ENCODE results near the gene THAP5.

The THAP5 gene, protein sequence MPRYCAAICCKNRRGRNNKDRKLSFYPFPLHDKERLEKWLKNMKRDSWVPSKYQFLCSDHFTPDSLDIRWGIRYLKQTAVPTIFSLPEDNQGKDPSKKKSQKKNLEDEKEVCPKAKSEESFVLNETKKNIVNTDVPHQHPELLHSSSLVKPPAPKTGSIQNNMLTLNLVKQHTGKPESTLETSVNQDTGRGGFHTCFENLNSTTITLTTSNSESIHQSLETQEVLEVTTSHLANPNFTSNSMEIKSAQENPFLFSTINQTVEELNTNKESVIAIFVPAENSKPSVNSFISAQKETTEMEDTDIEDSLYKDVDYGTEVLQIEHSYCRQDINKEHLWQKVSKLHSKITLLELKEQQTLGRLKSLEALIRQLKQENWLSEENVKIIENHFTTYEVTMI

DNA sequence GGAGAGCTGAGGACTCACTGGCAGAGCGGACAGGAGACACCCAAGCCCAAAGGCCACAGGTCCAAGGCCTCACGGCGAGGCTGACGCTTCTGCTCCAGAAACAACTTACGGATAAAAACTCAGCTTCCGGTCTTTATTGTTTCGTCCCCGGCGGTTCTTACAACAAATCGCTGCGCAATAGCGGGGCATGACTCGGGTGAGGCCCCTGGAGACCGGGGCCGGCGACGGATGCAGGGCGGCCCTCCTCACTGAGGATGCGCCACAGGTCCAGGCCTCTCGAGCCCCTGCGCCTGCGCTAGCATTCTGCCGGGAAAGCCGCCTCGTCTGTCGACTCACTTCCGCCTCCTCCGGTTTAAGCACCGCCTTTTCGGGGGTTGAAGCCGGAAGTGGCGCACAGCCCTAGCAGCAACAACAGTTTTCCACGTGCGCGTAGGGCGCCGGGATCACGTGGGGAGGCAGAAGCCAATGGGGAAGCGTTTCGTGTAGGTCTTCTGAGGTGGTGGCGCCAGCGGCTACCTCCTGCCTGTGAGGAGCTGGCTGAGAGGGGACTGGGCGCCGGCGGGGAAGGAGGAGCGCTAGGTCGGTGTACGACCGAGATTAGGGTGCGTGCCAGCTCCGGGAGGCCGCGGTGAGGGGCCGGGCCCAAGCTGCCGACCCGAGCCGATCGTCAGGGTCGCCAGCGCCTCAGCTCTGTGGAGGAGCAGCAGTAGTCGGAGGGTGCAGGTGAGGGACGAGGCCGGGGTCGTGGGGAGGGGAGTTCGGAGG, at the start of gene THAP5, which contains the start of gene DNAJB9:
Gene THAP5, minus strand, starts transcription at position 326 of the 765 bp plus-strand sequence. Its CDS starts 137 bp downstream, at position 189.
Gene DNAJB9, plus strand, starts transcription at position 494 of the 765 bp plus-strand sequence. CDS start 1,853 bp downstream, outside the sequence.
- DNase-seq (ENCODE audit: low read depth) = peak; percentile 100
- peak; percentile 85 for TF ChIP-seq POLR2A (IDR thresholded peaks at IDR 0.05; ENCODE audit: extremely low read depth, insufficient read length)
- peak; percentile 99 for TF ChIP-seq MYC (IDR thresholded peaks at IDR 0.05; ENCODE audit: low read depth, low read length)
- TF ChIP-seq, protein P1, sequence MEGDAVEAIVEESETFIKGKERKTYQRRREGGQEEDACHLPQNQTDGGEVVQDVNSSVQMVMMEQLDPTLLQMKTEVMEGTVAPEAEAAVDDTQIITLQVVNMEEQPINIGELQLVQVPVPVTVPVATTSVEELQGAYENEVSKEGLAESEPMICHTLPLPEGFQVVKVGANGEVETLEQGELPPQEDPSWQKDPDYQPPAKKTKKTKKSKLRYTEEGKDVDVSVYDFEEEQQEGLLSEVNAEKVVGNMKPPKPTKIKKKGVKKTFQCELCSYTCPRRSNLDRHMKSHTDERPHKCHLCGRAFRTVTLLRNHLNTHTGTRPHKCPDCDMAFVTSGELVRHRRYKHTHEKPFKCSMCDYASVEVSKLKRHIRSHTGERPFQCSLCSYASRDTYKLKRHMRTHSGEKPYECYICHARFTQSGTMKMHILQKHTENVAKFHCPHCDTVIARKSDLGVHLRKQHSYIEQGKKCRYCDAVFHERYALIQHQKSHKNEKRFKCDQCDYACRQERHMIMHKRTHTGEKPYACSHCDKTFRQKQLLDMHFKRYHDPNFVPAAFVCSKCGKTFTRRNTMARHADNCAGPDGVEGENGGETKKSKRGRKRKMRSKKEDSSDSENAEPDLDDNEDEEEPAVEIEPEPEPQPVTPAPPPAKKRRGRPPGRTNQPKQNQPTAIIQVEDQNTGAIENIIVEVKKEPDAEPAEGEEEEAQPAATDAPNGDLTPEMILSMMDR (IDR thresholded peaks at IDR 0.05; ENCODE audit: low read depth, low read length) = no peak
- TF ChIP-seq, protein P2, sequence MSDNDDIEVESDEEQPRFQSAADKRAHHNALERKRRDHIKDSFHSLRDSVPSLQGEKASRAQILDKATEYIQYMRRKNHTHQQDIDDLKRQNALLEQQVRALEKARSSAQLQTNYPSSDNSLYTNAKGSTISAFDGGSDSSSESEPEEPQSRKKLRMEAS (IDR thresholded peaks at IDR 0.05; ENCODE audit: low read depth, low read length) = peak; percentile 100
- peak within 1 kb of the TSS; percentile 88 for H3K4me3 ChIP-seq (ENCODE audit: low read depth, low read length)

DNA sequence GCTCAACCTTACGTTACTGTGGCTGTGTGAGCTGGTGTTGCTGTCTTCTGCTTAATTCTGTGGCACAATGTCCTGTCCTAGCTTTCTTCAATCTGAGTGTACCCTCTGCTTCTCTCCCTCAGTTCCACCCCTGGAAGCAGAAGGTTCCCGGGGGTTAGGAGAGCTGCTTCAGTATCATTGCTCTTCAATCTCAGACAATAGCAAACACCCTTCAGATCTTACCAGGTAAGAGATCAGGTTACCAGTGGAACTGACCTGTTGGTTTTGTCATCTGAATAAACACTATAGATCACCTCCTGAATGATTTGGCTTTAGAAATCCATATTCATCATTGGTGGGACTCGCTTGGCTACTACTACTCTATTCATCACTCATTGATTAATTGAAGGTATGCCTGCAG, 48.5 kb upstream of the THAP5 start:
- no peak overlapping the region for H3K4me3 ChIP-seq (ENCODE audit: low read depth, low read length)
- no peak for DNase-seq (ENCODE audit: low read depth)
- TF ChIP-seq MYC (IDR thresholded peaks at IDR 0.05; ENCODE audit: low read depth, low read length) = no peak
- TF ChIP-seq, protein P1 (IDR thresholded peaks at IDR 0.05; ENCODE audit: low read depth, low read length) = no peak
- no peak for TF ChIP-seq POLR2A (IDR thresholded peaks at IDR 0.05; ENCODE audit: extremely low read depth, insufficient read length)
- TF ChIP-seq, protein P2 (IDR thresholded peaks at IDR 0.05; ENCODE audit: low read depth, low read length) = no peak

DNA sequence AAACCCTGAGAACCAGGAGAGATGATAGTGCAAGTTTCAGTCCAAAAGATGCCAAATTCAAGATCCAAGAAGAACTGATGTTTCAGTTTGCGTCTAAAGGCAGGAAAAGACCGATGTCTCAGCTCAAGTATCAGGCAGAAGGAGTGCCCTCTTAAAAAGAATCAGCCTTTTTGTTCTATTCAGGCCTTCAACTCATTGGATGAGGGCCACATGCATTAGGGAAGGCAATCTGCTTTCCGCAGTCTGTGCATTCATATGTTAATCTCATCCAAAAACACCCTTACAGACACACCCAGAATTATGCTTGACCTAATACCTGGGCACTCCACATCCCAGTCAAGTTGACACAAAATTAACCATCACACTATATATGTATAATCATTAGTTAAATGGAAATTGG, 45.4 kb upstream of the THAP5 start:
- H3K4me3 ChIP-seq (ENCODE audit: low read depth, low read length) = no peak overlapping the region
- no peak for DNase-seq (ENCODE audit: low read depth)
- TF ChIP-seq MYC (IDR thresholded peaks at IDR 0.05; ENCODE audit: low read depth, low read length) = no peak
- TF ChIP-seq, protein P1 (IDR thresholded peaks at IDR 0.05; ENCODE audit: low read depth, low read length) = no peak
- TF ChIP-seq POLR2A (IDR thresholded peaks at IDR 0.05; ENCODE audit: extremely low read depth, insufficient read length) = no peak
- TF ChIP-seq, protein P2 (IDR thresholded peaks at IDR 0.05; ENCODE audit: low read depth, low read length) = no peak

DNA sequence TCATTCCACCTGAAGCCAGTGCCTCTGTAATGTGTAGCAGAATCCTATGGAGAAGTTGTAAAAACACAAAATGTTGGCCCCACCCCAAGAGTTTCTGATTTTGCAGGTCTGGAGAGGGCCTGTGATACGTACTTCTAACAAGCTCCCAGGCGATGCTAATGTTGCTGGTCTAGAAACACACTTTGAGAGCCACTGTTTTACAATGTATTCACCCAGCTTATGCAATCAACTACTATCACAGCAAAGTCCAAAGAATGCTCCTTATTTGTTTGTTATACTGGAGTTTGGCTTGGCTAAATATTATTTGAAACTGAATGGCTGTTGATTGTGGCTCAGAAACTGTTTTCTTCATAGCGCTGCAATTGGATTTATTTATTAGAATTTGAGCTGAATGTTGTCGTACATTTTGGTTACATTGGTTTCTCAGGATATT, 44.5 kb upstream of the THAP5 start:
- no peak for DNase-seq (ENCODE audit: low read depth)
- no peak overlapping the region for H3K4me3 ChIP-seq (ENCODE audit: low read depth, low read length)
- no peak for TF ChIP-seq MYC (IDR thresholded peaks at IDR 0.05; ENCODE audit: low read depth, low read length)
- TF ChIP-seq POLR2A (IDR thresholded peaks at IDR 0.05; ENCODE audit: extremely low read depth, insufficient read length) = no peak
- TF ChIP-seq, protein P1 (IDR thresholded peaks at IDR 0.05; ENCODE audit: low read depth, low read length) = no peak
- TF ChIP-seq, protein P2 (IDR thresholded peaks at IDR 0.05; ENCODE audit: low read depth, low read length) = no peak

DNA sequence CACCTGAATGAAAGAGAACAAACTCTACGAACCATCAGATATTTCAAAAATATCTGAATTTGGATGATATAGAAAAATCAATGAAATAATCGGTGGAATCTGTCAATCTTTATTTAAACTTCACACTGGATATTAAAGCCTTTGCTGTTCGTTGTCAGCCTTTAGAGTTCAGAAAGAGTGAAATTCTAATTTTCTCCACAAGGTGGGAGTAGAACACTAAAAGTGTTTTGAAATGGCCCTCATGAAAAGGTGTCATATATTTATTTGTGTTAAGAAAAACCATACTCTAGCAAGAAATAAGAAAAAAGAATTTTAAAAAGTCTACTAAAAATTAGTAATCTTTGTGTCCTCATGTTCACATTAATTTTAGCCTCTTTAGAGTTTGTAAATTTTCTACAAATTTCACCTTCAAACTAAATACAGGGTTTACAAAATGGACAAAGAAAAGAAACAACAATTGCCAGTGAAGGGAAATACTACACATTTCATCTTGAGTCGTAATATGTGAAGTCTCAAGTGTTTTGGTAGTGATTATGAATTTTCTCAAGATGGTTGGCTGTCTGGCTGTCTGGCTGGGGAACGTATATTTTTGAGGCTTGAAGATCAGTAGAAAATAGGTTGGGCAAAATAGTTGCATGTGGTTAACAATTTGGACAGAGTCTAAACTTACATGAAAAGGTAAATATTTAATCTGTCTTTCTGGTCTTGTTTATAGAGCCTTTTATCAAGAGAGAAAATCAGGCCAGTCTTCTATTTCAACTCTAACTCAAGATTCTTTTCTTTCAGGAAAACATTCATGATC, 43.8 kb upstream of the THAP5 start:
- no peak overlapping the region for H3K4me3 ChIP-seq (ENCODE audit: low read depth, low read length)
- no peak for TF ChIP-seq POLR2A (IDR thresholded peaks at IDR 0.05; ENCODE audit: extremely low read depth, insufficient read length)
- TF ChIP-seq, protein P1 (IDR thresholded peaks at IDR 0.05; ENCODE audit: low read depth, low read length) = peak; percentile 36
- DNase-seq (ENCODE audit: low read depth) = peak; percentile 56

Data from NB4 (cell line).